ENCODE measurements around the gene SENP6.

DNA sequence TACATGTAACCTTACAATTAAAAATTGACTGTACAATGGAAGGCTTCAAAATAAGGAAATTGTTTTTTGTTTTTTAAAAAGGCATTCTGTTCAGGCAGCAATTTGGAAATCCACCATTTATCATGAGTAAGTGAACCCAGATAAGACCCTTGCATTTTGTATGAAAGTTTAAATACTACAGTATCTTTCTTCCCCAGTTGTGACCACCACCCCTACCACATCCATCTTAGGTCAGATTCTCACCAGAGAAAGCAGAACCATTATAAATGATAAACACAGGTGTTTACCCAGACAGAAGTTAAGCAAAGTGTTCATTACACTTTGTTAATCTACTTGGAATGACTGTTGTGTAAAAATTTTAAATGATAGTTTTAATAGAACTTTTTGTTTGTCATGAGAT, 20.2 kb downstream of the SENP6 start:
- TF ChIP-seq, protein P1, sequence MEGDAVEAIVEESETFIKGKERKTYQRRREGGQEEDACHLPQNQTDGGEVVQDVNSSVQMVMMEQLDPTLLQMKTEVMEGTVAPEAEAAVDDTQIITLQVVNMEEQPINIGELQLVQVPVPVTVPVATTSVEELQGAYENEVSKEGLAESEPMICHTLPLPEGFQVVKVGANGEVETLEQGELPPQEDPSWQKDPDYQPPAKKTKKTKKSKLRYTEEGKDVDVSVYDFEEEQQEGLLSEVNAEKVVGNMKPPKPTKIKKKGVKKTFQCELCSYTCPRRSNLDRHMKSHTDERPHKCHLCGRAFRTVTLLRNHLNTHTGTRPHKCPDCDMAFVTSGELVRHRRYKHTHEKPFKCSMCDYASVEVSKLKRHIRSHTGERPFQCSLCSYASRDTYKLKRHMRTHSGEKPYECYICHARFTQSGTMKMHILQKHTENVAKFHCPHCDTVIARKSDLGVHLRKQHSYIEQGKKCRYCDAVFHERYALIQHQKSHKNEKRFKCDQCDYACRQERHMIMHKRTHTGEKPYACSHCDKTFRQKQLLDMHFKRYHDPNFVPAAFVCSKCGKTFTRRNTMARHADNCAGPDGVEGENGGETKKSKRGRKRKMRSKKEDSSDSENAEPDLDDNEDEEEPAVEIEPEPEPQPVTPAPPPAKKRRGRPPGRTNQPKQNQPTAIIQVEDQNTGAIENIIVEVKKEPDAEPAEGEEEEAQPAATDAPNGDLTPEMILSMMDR (IDR thresholded peaks at IDR 0.05) = no peak
- TF ChIP-seq POLR2A (IDR thresholded peaks at IDR 0.05) = no peak
